NOMO-1 (cell line): Measurements from ENCODE around the gene DENR.
"Not testable (repeated sequence)": the region's sequence is repeated elsewhere in the genome, so short reads cannot be mapped to it uniquely, and the experiment has no call there.

ENCODE experiments used
- DNase-seq, 2 experiments: peaks; one replicate each; lab custom pipeline; 2025; ENCODE audit not compliant: unreplicated experiment in 2 of 2; lab: John Stamatoyannopoulos, UW

The DENR gene

GRCh38 chr12:122752464-122753318 lies at the start of gene DENR:
Gene DENR (plus strand): TSS chr12:122752824. CDS start chr12:122753702, 878 bp downstream.
- DNase-seq = peak; percentile 97

- peak; percentile 75 to 96 for DNase-seq
These were observed 49.6 kb upstream of the DENR start, which contains the start of gene HCAR2 for GRCh38 chr12:122702890-122703611. Gene HCAR2 (minus strand): TSS chr12:122703357. CDS start chr12:122703283, 74 bp downstream.

- DNase-seq = not testable (repeated sequence)
These were observed 48.8 kb upstream of the DENR start for GRCh38 chr12:122703841-122704240.

GRCh38 chr12:122709287-122709686 lies 43.3 kb upstream of the DENR start:
- DNase-seq = not testable (repeated sequence)

GRCh38 chr12:122710341-122710740 lies 42.3 kb upstream of the DENR start:
- DNase-seq = not testable (repeated sequence)

- DNase-seq = peak; percentile 75 to 85
These were observed 41.4 kb upstream of the DENR start for GRCh38 chr12:122711266-122711665.

GRCh38 chr12:122713491-122714188 lies 39.0 kb upstream of the DENR start:
- DNase-seq = not testable (repeated sequence)

- not testable (repeated sequence) for DNase-seq
These were observed 37.4 kb upstream of the DENR start for GRCh38 chr12:122715211-122715610.

GRCh38 chr12:122716658-122717057 lies 36.0 kb upstream of the DENR start, which contains the start of gene HCAR3:
Gene HCAR3 (minus strand): TSS chr12:122716811. CDS start chr12:122716737, 74 bp downstream.
- DNase-seq = peak; percentile 38 to 82

- DNase-seq = no peak
These were observed 31.5 kb upstream of the DENR start for GRCh38 chr12:122721057-122721545.

- DNase-seq = peak; percentile 21 to 50
These were observed 30.2 kb upstream of the DENR start for GRCh38 chr12:122722387-122722786.

- DNase-seq = no peak
These were observed 27.9 kb upstream of the DENR start for GRCh38 chr12:122724641-122725243.

- no peak for DNase-seq
These were observed 27.1 kb upstream of the DENR start for GRCh38 chr12:122725452-122726079.

- DNase-seq = peak; percentile 56 to 71
These were observed 26.5 kb upstream of the DENR start for GRCh38 chr12:122726080-122726558.

- DNase-seq = no peak
These were observed 22.9 kb upstream of the DENR start for GRCh38 chr12:122729583-122730214.

- no peak for DNase-seq
These were observed 22.2 kb upstream of the DENR start, which contains the start of gene HCAR1 for GRCh38 chr12:122730215-122731014. Gene HCAR1 (minus strand): TSS chr12:122730844. CDS start chr12:122730339, 505 bp downstream.

- DNase-seq = peak; percentile 26 to 65
These were observed 20.5 kb upstream of the DENR start for GRCh38 chr12:122732170-122732569.

- DNase-seq = no peak
These were observed 20.0 kb upstream of the DENR start for GRCh38 chr12:122732611-122733010.
